Epithelial cell of prostate (primary cell): ENCODE data around the gene FXYD4.
A peak's percentile ranks its signal among the peaks of the same experiment; 100 is the strongest.
"Not testable (repeated sequence)": the region's sequence is repeated elsewhere in the genome, so short reads cannot be mapped to it uniquely, and the experiment has no call there.

Experiments
- DNase-seq: peaks from one replicate; pipeline ENCODE4 v3.0.0-alpha.2; 2011; ENCODE audit warnings: low read depth, low spot score
- H3K27ac ChIP-seq: fragments of 450-650 bp; 2 replicates; pipeline ENCODE4 v1.5.1; 2017; ENCODE audit warnings: mild to moderate bottlenecking

The FXYD4 gene

GRCh38 chr10:43409385-43410109 lies 38.1 kb downstream of the FXYD4 start:
- H3K27ac ChIP-seq, result peak overlapping the region; percentile 93
- no peak for DNase-seq

GRCh38 chr10:43410345-43410744 lies 38.9 kb downstream of the FXYD4 start:
- no peak for DNase-seq
- H3K27ac ChIP-seq, result no peak overlapping the region

GRCh38 chr10:43411536-43411935 lies 40.1 kb downstream of the FXYD4 start:
- DNase-seq, result no peak

GRCh38 chr10:43415544-43415943 lies 44.1 kb downstream of the FXYD4 start:
- DNase-seq, result no peak
- no peak overlapping the region for H3K27ac ChIP-seq

More at GRCh38 chr10:43411536-43411935, 40.1 kb downstream of the FXYD4 start:
- no peak overlapping the region for H3K27ac ChIP-seq

GRCh38 chr10:43417950-43418768 lies 46.7 kb downstream of the FXYD4 start:
- DNase-seq, result no peak
- no peak overlapping the region for H3K27ac ChIP-seq

- peak overlapping the region; percentile 75 for H3K27ac ChIP-seq
- DNase-seq, result no peak
Observed at GRCh38 chr10:43419997-43420368, 48.5 kb downstream of the FXYD4 start.

GRCh38 chr10:43420369-43421200 lies 49.1 kb downstream of the FXYD4 start:
- peak overlapping the region; percentile 75 for H3K27ac ChIP-seq
- no peak for DNase-seq

GRCh38 chr10:43421201-43421507 lies 49.7 kb downstream of the FXYD4 start:
- no peak for DNase-seq
- H3K27ac ChIP-seq, result peak overlapping the region; percentile 75

- no peak for DNase-seq
- H3K27ac ChIP-seq, result peak overlapping the region; percentile 75
Observed at GRCh38 chr10:43421519-43421918, 50.1 kb downstream of the FXYD4 start.

- peak overlapping the region; percentile 75 for H3K27ac ChIP-seq
- not testable (repeated sequence) for DNase-seq
Observed at GRCh38 chr10:43421944-43422343, 50.5 kb downstream of the FXYD4 start.

- DNase-seq, result no peak
- H3K27ac ChIP-seq, result no peak overlapping the region
Observed at GRCh38 chr10:43424416-43424815, 53.0 kb downstream of the FXYD4 start.
